Fibroblast of pulmonary artery (primary cell): Measurements from ENCODE around the gene SPSB3.

Experiments used
- DNase-seq: peaks from one replicate; pipeline ENCODE4 v3.0.0-alpha.2; 2010; ENCODE audit warnings: low read depth
- H3K4me3 ChIP-seq: replicated peaks from 2 replicates; pipeline ENCODE4 v1.5.1; 2011; ENCODE audit warnings: low read depth, mild to moderate bottlenecking, control low read depth, low read length, moderate library complexity
- TF ChIP-seq, protein P1 (sequence below): IDR thresholded peaks from 2 replicates; pipeline ENCODE4 v1.5.1; 2011; ENCODE audit warnings: mild to moderate bottlenecking, control low read depth, low read length, inconsistent platforms; ENCODE audit errors: missing control alignments

The SPSB3 gene

DNA sequence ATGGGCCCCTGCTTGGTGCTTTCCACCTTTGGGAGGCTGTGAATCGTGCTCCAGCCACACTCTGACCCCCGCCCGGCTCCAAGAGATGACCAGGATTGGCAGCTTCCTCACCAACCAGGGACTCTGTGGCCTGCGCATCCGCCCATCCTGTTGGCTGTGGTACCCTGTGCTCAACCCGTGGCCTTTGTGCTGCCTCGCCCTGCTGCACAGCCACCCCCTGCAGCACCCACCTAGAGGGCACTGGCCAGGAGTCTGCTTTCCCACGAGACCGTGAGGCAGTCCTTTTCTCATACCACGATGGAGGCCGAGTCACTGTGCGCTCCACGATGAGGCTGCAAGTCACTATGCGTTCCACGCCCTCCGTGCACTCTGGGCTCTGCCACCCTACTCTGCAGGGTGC is 30.4 kb downstream of the SPSB3 start:
- no peak for DNase-seq
- TF ChIP-seq, protein P1, sequence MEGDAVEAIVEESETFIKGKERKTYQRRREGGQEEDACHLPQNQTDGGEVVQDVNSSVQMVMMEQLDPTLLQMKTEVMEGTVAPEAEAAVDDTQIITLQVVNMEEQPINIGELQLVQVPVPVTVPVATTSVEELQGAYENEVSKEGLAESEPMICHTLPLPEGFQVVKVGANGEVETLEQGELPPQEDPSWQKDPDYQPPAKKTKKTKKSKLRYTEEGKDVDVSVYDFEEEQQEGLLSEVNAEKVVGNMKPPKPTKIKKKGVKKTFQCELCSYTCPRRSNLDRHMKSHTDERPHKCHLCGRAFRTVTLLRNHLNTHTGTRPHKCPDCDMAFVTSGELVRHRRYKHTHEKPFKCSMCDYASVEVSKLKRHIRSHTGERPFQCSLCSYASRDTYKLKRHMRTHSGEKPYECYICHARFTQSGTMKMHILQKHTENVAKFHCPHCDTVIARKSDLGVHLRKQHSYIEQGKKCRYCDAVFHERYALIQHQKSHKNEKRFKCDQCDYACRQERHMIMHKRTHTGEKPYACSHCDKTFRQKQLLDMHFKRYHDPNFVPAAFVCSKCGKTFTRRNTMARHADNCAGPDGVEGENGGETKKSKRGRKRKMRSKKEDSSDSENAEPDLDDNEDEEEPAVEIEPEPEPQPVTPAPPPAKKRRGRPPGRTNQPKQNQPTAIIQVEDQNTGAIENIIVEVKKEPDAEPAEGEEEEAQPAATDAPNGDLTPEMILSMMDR, result no peak
- no peak overlapping the region for H3K4me3 ChIP-seq

DNA sequence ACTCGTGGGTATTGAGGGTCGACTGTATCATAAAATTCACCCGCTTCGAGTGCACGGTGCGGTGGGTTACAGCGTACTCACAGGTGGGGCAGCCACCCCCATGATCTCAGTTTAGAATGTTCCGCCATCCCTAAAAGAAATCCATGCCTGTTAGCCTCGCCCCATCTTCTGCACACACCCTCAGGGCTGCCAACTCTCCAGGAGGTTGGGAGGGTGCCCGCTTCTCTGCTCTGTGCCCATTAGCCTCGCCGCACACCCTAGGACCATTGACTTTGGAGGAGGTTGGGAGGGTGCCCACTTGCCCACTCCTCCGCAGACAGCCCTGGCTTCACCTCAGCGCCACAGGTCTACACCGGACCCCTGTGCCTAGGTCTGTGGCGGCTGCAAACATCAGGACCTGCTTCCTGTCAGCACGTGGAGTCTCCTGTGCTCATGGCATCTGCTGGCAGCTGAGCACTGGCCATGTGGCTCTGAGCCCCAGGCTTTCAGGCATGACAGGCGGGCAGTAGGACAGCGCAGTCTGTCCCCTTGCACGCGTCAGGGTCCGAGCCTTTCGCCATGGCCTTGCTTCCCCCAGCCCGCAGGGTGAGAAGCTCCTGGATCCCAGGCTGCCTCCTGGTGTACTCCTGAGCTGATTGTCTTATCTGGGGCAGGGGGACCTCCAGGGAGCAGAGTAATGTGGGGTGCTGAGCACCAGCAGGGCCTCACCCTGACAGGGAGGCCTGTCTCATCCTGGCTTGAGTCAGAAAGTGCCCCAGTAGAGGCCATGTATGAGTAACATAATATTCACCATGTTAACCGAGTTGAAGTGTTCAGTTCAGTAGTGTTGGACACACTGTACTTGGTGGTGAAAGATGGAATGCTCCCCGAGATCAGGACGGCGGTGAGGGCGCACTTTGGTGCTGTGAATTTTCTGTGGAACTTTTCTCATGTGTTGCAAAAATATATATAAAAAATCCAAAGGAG is 32.9 kb downstream of the SPSB3 start:
- TF ChIP-seq, protein P1, result no peak
- H3K4me3 ChIP-seq, result no peak overlapping the region
- no peak for DNase-seq

DNA sequence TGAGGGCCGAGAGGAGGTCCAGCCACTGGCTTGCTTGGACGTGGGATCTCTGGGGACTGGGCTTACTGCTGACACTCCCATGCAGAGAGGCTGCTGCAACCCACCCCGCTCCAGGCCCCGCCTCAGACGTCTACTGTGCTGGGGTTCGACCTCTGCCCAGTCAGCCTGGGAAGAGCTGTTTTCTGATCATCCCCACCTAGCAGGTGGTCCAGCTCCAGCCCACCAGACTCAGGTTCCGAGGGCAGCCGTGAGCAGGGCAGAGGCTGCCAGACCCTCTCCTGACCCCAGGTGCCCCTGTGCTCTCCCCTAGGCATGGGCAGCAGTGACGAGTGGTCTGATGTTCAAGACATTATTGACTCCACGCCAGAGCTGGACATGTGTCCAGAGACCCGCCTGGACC is 34.4 kb downstream of the SPSB3 start:
- TF ChIP-seq, protein P1, result no peak
- DNase-seq, result no peak
- H3K4me3 ChIP-seq, result no peak overlapping the region

DNA sequence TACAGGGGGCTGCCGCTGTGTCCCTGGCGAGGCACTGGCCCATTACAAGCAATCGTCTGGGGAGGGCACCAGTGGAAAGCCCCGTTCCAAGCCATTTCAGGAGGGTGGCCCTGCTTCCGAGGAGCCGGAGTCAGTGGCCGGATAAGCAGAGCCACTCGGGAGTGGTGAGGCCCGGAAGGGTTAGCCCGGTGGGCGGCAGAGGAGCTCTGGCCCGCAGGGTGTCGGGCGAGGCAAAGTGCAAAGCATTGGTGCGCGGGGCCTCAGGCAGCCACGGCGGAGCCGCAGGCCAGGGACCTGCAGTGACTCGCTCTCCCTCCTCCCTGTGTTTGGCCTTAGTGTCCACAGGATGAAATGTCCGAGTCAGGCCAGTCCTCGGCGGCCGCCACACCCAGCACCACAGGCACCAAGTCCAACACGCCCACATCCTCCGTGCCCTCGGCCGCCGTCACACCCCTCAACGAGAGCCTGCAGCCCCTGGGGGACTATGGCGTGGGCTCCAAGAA is 35.6 kb downstream of the SPSB3 start:
- H3K4me3 ChIP-seq, result no peak overlapping the region
- TF ChIP-seq, protein P1, result no peak
- DNase-seq, result no peak

DNA sequence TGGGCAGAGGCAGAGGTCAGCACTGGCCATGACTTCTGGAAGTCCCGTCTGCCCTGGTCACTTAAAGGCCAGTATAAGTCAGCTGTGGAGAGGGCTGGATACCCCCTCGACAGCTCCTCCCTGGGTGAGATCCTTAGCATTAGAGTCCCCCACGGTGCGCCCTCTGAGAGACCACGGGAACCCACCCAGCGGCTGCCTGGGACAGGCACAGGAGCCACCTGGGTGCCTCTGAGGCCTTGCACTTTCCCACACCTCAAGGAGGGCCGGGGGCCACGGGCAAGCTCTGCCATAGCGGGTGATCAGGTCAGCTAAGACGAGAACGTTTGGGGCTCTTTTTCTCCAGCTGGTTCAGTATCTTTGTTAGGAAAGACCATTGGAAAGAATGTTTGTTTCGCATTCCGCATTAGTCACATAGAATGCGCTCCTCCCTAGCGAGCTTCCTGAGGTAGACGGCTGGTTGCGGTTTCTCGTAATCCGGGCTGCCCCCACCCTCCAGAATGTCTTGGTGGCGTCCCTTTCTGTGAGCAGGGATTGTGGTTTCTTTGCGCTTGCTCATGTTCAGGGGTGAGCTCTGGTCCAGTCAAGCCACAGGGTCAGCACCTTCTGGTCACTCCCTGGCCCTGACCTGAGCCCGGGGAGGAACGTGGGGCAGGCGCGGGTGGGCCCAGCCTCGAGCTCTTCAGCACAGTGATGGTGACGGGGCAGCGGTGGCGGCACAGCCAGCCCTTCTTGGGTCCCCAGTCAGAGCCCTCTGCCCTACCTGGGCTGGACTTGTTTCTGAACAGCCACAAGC is 36.3 kb downstream of the SPSB3 start:
- peak; percentile 42 for DNase-seq
- TF ChIP-seq, protein P1, result no peak
- H3K4me3 ChIP-seq, result no peak overlapping the region

DNA sequence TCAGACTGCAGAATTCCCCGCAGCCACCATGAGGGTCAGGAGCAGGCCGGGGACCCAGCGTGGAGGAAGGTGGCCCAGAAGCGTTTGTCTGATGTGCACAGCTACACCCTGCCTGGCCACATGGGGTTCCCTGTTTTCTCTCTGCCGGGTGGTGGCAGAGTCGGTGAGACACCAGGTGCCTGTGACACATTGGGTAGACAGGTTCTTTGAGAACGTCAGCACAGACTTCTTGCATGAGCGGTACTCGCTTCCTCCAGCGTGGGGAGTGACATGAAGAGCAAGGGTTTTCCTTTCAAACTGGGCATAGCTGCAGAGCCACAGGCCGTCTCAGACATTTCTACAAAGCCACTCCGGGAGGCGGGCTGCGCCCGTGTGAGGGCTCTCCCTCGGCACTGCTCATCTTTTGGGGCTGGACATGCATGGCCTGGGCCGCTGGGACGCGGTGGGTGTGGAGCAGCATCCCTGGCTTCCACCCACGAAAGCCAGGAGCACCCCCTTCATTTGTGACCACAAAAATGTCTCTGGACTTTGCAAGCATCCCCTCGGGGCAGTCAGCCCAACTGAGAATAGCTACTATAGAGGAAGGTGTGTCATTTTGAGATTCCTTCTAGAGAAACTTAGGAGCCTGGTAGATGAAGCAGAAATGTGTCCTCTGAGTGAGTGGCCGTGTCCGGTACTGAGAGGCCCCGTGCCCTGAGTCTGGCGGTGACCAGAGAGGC is 37.0 kb downstream of the SPSB3 start:
- TF ChIP-seq, protein P1, result no peak
- no peak overlapping the region for H3K4me3 ChIP-seq
- DNase-seq, result peak; percentile 18
